Ecto neural progenitor cell (in vitro differentiated cells): ENCODE data around the gene SLC35F1.

Source experiments
- DNase-seq: peaks from one replicate; pipeline ENCODE4 v3.0.0-alpha.2; 2018; ENCODE audit warnings: low spot score

The SLC35F1 gene

DNA sequence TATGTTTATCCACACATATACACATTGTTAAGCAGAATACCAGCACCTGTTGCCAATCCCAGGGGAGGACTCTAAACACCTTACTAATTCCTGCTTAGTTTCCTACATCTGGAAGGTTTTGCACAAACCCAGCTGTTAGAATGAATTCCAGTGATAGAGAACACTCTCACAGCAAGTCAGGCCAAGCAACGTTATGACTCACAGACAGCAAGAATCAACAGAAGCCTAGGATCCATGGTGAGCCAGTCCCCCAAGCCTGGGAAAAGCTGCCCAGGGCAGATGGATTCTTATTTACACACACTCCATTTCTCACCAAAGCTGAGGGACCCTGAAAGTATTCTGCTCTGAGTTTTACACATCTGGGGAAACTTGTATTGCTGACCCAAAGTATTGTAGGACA, 291.7 kb downstream of the SLC35F1 start:
- no peak for DNase-seq

DNA sequence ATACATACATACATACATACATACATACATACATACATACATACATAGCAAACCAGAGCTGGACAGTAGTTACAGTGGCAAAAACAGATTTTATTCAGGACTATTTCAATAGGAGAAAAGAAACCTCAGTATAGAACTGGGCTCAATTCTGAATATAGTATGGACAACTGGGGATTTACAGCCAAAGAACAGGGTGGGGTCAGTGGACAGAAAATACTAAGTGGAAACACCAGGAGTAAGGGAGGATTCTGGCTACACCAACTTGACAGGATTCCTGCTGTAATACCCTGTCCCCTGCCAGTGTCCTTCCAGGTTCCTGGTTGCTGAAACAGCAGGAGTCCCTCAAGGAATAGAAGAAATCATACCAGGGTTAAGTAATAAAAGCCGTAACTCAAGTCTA, 293.1 kb downstream of the SLC35F1 start:
- DNase-seq = no peak

DNA sequence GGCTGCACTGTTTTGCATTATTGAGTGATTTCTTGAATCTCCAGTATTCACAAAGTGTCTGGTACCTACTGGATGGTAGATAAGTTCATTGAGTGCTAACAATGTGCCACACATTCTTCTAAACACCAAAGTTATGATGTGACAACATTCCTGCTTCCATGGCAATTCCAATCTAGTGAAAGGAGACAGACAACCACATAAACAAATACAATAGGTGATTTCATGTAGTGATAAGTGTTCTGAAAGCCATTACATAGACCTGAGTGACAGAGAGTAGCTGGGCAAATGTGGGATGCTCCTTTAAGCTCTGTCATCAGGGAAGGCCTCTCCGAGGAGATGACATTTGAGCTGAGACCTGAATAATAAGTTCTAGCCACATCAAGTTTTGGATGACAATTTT, 295.5 kb downstream of the SLC35F1 start:
- no peak for DNase-seq

DNA sequence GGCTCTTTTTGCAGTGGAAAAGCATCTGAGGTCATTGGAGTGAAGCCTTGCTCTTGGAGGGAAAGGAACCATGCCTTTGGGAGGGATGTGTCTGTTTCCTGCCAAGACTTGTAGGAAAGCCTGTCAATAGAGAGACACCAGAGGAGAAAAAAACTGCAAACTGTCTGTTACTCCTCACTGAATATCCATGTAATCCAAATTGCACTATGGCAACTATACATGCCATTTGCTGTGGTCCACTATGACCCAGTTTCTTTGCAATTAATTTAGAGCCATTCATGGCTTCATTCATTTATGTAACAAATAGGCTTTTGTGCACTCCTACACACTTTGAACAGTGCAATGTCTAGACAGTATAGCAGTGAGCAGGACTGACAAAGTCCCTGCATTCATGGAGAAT, 296.5 kb downstream of the SLC35F1 start:
- no peak for DNase-seq

DNA sequence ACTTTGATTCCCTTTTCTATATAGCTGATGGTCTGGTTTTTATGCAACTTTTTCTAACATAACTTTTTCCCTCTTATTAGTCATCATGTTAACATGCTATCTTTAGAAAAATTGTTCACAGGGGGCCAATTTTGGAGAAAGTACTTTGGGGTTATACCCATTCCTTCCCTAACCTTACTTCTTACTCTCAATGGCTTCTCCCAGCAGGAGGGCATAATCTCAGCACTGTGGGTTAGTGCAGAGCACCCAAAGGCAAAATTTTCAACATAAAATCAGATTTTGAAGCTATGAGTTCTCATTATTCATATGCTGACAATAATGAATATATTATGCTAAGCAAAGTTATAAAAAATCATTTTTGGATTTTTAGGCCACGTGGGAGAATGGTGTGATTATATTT, 299.2 kb downstream of the SLC35F1 start:
- DNase-seq = no peak

DNA sequence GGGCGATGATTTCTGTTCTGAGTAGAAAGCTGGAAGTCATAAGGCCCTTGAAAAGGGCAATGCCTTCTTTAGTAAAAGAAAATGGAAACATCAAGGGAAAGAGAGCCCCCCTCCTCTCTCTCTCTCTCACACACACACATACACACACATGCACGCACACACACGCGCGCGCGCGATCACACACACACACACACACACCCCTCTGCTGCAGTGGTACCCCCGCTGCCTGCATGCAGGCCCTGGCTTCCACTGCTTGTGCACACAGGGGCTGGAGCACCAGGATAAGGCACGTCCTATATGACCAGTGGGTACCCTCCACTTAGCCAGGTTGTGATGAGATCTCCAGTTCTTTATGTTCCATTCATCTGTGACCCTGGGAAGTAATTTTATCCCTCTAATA, 300.9 kb downstream of the SLC35F1 start:
- DNase-seq = no peak

DNA sequence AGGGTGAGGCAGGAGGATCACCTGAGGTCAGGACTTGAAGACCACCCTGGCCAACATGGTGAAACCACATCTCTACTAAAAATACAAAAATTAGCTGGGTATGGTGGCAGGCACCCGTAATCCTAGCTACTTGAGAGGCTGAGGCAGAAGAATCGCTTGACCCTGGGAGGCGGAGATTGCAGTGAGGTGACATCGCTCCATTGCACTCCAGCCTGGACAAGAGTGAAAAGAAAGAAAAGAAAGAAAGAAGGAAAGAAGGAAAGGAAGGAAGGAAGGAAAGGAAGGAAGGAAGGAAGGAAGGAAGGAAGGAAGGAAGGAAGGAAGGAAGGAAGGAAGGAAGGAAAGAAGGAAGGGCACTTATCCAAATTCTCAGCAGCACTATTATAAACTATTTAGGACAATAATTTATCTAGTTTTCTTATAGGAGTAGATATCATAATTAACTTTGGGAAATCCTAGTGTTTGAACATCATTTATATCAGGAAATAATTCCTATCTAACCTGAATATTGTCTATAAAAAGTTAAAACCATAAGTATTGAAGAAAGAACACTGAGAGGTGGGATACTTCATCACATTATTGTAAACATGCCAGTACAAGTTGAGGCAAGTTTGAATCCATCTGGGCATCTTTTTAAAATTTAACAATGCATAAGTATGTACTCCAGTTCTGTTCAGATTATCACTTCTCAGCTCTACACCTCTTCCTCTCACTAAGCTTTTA, 305.5 kb downstream of the SLC35F1 start:
- DNase-seq = no peak

DNA sequence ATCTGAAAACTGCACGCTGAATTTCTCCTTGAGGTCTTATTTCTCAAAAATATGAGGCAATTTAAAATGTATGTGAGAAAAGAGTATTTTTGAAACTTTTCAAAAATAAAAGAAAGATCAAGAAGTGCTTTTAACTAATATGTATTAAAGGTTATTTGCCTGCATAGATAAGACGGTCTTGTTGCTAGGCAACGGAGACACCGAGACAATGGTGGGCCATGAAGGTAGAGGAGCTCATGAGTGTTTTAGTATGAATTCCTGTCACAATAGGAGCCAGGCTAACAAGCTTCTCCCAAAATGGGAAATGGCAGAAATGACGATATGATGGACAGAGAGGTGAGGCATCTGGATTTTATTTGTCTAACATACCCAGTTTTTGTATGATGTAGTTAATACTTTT, 308.2 kb downstream of the SLC35F1 start:
- DNase-seq = no peak

DNA sequence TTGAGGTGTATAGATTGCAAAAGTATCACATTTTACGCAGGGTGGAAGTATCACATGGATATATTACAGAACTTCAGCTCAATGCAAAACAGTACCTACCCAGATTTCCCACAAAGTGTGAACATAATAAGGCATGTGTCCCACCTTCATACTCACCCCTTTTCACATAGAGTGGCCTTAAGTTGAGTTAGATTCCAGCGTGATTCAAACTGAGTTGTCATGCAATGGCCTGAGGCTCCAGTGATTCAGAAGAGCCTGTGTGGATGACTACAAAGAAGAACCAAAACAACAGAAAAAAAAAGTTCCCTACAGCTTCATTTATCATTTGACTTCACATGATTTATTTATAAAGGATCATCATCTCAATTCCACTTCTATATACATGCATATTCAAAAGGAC, 309.7 kb downstream of the SLC35F1 start:
- no peak for DNase-seq

DNA sequence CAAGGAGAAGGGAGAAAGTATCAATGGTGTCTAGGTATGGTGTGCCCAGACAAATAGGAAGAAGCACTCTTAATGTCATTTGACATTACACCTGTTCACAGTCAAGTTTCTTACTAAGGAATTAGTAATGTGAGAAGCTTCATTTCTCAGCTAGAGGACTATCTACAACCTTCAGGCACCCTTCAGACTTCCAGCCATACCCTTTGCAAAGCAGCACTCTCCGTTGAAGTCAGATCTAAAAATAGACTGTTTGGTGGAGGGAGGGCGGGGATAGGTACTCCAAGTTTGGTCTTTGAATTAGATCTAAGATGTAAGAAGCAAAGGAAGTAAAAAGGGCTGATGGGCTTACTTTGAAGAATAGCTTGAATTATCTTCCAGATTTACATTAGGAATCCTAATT, 311.1 kb downstream of the SLC35F1 start:
- no peak for DNase-seq

DNA sequence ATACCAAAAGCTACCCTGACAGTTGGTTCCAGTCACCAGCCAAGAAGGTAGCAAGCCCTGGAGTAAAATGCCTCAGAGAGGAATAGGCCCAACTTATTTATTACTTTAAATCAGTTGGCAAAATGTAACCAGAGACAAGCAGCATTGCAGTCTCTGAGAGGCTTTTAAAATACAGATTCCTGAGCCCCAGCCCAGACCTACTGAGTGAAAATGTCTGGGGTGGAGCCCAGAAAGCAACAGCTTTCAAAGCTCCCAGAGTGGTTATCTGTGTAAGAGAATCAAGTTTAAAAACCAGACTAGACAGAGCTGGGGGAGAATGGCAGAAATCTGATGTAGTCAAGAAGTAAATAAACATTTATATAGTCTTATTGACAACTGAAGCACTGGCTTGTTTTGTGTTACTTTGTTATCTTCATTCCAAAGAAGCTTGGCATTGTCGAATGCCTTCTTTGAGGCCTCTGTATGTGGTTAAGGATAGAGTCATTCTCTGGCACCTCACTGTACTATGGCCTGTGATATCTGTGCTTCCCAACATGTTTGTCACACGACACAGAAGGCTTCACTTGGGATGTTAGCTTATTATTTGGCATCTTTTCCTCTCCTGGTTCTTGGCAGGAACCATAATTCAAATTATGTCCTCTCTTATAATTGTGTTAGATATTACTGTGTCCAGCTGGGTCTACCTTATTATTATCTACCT, 313.5 kb downstream of the SLC35F1 start:
- DNase-seq = no peak

DNA sequence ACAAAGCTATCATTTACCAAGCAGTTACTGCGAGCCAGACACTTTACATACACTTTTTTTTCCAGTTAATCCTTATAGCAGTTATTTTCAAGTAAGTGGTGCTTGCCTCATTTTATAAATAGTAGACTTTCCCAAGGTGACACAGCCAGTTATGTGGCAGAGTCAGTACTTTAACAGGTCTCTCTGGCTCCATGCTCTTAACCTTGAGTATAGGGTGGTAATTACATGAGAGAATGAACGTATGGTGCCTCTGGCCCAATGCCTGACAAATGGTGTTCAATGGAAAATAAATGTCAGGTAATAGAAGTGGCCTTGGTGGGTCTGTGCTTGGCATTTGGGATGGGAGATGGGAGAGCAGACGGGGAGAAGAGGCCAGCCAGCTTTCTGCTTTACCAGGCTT, 316.3 kb downstream of the SLC35F1 start:
- DNase-seq = no peak

DNA sequence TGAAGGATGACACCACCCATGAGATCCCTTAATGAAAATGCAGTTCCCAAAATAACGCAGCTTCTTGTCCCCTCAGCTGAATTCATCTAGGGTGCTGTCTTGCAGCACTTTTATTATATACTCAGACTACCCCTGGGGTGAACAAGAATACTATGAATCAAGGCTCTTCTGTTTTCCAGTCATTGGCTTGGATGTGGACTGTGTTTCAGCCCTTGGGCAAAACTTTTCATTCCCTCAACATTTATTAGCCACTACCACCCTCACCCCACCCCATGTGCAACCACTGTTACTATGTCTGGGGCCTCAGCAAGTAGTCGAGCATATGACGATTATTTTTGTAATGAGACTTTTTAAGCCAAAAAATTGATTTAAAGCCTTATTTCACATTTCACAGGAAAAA, 321.8 kb downstream of the SLC35F1 start:
- no peak for DNase-seq

DNA sequence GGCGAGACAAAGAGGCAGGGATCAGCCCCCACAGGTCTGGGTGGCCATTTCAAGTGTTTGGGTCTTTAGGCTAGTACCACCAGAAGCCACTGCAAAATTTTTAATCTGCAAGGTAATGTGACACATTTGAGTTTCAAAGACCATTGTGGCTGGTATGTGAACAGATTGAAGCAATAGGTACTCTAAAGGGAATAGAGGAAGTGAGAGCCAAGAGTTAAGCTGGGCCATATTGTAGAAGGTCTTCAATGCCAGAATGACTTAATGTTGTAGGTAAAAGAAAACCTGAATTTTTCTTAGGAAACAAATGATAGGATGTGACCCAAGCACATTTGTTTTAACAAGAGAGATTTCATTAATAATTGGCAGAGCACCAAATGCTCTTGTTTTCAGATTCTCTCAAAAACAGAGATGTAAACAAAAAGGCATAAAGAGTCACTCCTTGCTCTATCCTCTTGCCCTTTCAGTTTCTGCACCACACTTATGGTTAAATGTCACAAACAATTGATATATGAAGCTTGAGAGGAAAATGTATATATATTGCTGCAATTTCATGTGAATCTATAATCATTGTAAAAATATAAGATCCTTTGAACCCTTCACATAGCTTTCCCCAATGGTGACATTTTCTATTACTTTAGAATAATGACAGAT, 333.9 kb downstream of the SLC35F1 start:
- no peak for DNase-seq

DNA sequence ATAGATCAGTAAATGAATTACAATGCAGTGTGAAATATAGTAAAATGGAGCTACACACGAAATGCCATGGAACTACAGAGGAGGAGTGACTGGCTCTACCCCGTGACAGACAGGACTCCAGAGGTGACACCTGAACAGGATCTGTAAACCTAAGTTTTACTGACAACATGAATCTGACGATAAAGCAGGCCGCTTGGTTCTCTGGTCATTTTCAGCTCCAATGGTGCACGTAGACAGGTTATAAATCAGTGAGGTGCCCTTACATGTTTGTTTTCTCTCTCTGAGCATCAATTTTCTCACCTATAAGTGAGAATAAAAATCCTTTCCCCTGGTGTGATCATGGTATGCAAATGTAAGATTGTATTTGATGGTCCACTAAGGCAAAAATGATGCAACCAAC, 339.3 kb downstream of the SLC35F1 start:
- no peak for DNase-seq

DNA sequence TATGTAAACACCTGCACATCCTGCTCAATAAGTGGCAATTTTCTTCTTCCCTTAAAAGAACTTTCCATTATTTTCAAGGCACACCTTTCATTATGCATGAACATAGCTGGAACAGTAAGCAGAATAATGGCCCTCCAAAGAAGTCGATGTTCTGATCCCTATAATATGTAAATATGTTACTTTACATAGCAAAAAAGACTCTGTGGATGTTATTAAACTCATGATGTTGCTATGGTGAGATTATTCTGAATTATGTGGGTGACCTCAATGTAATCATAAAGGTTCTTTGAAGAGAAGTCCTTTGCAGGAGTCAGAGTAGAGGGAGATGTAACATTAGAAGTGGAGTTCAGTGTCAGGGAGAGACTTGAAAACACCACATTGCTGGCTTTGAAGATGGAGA, 341.1 kb downstream of the SLC35F1 start:
- DNase-seq = no peak

DNA sequence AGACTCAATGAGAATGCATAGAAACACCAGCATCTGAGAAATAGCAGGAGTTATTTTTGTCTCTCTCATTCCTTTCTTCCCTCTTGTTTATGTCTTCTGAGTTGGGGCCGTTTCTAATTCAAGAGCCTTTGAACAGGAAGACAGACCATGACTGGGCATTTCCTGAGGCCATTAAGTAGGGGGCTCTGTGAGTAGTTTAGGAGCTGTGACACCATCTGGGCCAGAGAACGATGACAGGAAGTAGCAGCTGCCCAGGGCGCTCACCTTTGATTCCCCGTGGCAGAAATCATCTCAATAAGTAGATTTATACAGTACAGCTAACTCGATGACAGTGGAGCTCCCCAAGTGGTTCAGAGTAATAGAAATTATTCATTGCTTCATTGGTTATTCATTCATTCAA, 342.6 kb downstream of the SLC35F1 start:
- no peak for DNase-seq

DNA sequence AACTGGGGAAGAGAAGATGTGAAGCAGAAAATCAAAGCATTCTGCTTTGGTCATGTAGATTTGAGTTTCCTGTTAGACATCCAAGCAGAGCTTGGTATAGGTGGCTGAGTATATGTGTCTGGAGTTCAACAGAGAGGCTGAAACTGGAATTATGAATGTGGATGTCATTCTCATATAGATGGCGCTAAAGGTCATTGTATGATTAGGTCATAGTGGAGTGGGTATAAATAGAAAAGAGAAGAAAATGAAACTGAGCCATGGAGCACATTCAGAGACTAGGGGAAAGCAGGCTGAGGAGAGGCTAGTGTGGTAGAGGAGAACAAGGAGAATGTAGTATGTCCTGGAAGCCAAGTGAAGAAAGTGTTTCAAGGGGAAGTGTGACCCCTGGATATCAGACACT, 345.4 kb downstream of the SLC35F1 start:
- no peak for DNase-seq

DNA sequence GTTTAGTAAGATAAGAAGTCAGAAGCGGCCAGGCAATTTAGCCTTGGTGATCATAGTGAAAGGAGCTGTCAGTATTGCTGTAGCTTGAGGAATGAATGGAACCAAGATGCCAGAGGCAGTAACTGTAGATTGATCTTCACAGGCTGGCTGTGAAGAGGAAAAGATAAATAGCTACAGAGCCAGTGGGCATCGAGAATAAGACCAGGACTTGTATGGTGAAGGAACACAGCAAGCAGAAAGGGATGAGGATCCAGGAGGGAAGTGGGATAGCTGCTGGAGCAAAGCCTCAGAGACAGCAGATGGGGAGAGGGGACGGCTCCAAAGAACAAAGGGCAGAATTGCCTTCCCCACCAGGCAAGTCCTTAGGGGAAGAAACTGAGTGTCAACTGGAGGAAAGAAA, 346.7 kb downstream of the SLC35F1 start:
- DNase-seq = no peak

DNA sequence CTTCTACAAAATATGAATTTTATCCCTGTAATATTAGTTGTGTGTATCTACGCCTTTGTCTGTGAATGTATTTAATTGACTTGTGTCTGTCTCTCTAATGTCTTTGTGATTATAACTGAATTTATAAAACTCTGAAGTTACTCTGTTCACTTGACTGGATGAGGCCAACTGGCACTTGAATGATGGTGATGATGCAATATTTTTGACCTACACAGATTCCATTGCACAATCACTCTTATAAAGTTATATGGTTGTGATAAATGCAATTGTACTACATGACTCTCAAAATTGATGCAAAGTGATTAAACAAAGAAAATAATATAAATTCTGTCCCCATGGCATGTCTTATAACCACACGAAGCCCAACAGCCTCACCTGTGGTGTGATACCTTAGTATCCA, 353.8 kb downstream of the SLC35F1 start:
- DNase-seq = no peak

DNA sequence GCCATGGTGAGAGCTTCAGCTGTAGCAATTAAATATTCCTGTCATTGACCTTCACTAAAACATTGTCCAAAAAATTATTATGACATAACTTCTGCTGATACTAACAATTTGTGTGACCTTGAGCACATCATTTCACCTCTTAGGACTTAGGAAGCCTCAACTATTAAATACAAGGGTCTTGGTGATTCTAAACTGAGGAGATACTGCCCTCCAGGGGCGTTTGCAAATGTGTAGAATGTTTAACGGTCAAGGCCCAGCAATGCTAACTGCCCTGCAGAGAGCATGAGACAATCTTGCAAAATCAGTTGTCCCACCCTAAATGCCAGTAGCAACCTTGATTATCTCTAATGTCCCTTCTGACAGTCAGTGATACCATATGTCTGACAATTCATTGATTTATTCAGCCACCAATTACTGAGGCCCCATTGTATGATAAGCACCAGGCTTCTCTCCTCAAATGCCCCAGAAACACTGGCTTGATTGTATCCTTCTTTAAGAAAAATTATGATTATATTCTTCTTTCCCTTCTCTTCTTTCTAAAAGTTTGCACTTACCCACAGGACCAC, 356.9 kb downstream of the SLC35F1 start:
- no peak for DNase-seq

DNA sequence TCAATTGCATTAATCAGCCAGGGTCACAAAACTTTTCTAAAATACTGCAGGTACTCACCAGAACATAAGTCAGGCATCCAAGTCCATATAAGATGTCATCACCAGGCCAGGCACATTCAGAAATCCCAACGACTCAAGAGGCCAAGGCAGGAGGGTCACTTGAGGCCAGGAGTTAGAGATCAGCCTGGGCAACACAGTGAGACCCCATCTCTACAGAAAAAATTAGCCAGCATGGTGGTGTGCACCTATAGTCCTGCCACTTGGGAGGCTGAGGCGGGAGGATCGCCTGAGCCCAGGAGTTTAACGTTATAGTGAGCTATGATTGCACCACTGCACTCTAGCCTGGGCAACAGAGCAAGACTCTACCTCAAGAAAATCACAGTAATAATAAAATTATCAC, 362.6 kb downstream of the SLC35F1 start:
- no peak for DNase-seq

DNA sequence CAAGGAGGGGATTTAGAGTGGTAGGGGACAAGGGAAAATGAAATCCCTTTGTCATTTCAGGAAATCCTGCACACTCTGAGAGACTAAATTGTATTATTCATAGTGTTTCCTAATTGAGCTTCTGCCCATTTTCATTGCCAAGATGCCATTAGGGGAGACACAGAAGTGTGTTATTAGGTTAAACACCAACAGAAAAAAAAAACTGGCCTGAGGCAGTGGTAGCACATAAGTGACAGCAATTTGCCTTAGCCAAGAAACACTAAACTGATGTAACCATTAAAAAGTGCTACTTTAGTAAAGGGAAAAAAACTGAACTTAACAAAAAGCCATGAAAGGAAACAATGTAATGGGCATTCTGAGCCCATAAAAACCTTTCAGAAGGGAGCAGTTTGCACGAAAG, 370.6 kb downstream of the SLC35F1 start:
- DNase-seq = no peak
